Activated T-helper 2 cell treated with anti-CD3 and anti-CD28 coated beads, Interferon-gamma antibody, Interleukin-2, Interleukin-4, amounts not matched to agents 10 μg/mL and 5 μg/mL and 100 μg/mL, durations not matched to agents 14 hours and 24 hours and 36 hours (primary cell): ENCODE results near the gene PVRIG. TPM values are rescaled to one million over a fixed set of nuclear protein-coding genes. Genes with fewer than 3 reads are reported as not detected.
"Not testable (repeated sequence)": the region's sequence is repeated elsewhere in the genome, so short reads cannot be mapped to it uniquely, and the experiment has no call there.

Experiments used
- DNase-seq: peaks from one replicate; pipeline ENCODE4 v3.0.0; 2021; ENCODE audit warnings: low spot score
- H3K27ac Mint-ChIP-seq: one replicate; pipeline ENCODE4 v1.8.0; 2021; ENCODE audit warnings: mixed read lengths
- H3K27me3 Mint-ChIP-seq: one replicate; pipeline ENCODE4 v1.8.0; 2021; ENCODE audit warnings: low read depth, mixed read lengths
- H3K36me3 Mint-ChIP-seq: one replicate; pipeline ENCODE4 v1.8.0; 2021; ENCODE audit warnings: low read depth, mixed read lengths
- H3K4me1 Mint-ChIP-seq: one replicate; pipeline ENCODE4 v1.8.0; 2021; ENCODE audit warnings: low read depth, mixed read lengths
- H3K4me3 Mint-ChIP-seq: one replicate; pipeline ENCODE4 v1.8.0; 2021; ENCODE audit warnings: low read depth, mild to moderate bottlenecking, moderate library complexity, mixed read lengths
- H3K9me3 Mint-ChIP-seq: one replicate; pipeline ENCODE4 v1.8.0; 2021; ENCODE audit warnings: mixed read lengths
- intact Hi-C: fragments of 100-400 bp; cut with micrococcal nuclease; formaldehyde crosslinking; loops from one replicate; pipeline ENCODE4 v1.15.1; 2023
- total RNA-seq: library from RNA; stranded (reverse); gene quantifications from 2 replicates; pipeline ENCODE4 v1.2.3, GENCODE V29; 2022

Gene PVRIG
- total RNA-seq, 1 donor from 2014 or later: 18.7 TPM

DNA sequence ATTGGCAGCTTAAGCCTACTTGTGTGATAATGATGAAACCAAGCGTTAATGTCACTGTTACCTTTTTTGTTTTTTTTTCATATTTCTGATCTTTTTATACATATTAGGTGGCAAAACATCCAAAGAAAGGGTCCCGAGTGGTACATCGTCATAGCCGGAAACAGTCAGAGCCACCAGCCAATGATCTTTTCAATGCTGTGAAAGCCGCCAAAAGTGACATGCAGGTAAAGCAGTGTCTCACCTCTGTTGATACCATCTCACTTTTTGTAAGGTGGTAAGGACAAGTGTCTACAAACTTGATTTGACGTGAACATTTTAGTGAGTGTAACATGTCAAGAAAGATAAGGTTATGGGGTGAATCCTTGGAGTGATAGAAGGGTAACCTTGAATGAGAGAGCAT, 37.1 kb upstream of the PVRIG start:
- H3K4me3 Mint-ChIP-seq, H3K9me3 Mint-ChIP-seq, DNase-seq, intact Hi-C loops, H3K27ac Mint-ChIP-seq, H3K27me3 Mint-ChIP-seq: not testable (repeated sequence)
- Mint-ChIP-seq H3K36me3 (peaks cover 14% of the 10 kb centered on the region), H3K4me1 (peaks cover 29% of the 10 kb centered on the region)

DNA sequence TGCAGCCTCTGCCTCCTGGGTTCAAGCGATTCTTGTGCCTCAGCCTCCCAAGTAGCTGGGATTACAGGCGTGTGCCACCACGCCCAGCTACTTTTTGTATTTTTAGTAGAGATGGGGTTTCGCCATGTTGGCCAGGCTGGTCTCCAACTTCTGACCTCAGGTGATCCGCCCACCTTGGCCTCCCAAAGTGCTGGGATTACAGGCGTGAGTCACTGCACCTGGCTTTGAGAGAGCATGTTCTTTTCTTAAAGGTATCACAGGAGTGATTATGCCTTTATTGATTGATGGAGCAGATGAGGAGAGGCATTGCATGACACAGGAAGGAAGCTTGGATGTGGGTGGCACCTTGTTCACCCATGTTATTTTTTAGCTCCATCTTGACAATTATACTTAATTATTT, 36.7 kb upstream of the PVRIG start:
- H3K36me3 Mint-ChIP-seq: peaks cover 14% of the 10 kb centered on the region
- H3K27me3 Mint-ChIP-seq, intact Hi-C loops, H3K4me3 Mint-ChIP-seq, DNase-seq, H3K9me3 Mint-ChIP-seq, H3K27ac Mint-ChIP-seq: not testable (repeated sequence)
- peaks cover 29% of the 10 kb centered on the region for H3K4me1 Mint-ChIP-seq

DNA sequence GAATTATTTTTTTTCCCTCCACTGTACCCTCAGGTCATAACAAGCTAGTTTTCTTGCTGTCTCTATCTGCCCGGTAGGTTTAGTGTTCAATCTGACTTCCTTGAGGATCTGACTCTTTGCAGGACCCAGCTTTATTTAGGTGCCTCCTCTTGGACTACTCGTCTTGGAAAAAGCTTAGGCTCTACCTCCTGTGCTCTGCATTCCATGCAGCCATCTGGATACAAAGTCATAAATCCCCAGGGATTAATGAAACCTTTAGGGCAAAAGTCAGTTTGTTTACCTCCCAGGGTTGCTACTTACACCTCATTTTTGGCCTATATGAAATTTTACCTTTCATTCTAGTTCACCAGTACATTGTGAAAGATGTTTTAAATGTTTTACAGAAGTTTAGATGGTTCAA, 34.0 kb upstream of the PVRIG start:
- Mint-ChIP-seq H3K27ac (no peak overlapping the region), H3K36me3 (peaks cover 18% of the 10 kb centered on the region), H3K27me3 (no peaks in the 10 kb centered on the region), H3K4me3 (no peak overlapping the region), H3K4me1 (peaks cover 30% of the 10 kb centered on the region), H3K9me3 (no peaks in the 10 kb centered on the region)
- no peak for DNase-seq
- intact Hi-C loops: no loop called here

DNA sequence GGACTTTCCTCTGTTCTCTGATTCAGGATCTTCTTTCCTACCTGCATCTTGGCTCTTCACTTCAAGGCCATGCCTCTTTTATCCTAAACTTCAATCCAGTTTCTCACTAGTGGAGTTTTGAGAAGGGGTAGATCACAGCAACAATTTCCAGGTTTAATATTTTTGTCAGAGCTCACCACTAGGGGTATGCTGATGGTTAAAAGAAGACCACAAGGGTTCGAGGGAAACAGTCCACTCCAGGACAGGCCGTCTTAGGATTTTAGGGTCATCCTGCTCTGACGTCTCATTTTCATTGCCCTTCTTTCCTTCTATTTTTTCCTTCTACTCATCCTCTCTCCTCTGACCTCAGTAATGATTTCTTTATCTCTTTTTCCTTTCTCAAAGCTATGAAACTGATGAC, 30.7 kb upstream of the PVRIG start:
- Mint-ChIP-seq H3K36me3 (peaks cover 11% of the 10 kb centered on the region), H3K4me3 (no peak overlapping the region), H3K4me1 (peaks cover 21% of the 10 kb centered on the region), H3K27me3 (no peaks in the 10 kb centered on the region), H3K27ac (no peak overlapping the region), H3K9me3 (no peaks in the 10 kb centered on the region)
- intact Hi-C loops: no loop called here
- no peak for DNase-seq

DNA sequence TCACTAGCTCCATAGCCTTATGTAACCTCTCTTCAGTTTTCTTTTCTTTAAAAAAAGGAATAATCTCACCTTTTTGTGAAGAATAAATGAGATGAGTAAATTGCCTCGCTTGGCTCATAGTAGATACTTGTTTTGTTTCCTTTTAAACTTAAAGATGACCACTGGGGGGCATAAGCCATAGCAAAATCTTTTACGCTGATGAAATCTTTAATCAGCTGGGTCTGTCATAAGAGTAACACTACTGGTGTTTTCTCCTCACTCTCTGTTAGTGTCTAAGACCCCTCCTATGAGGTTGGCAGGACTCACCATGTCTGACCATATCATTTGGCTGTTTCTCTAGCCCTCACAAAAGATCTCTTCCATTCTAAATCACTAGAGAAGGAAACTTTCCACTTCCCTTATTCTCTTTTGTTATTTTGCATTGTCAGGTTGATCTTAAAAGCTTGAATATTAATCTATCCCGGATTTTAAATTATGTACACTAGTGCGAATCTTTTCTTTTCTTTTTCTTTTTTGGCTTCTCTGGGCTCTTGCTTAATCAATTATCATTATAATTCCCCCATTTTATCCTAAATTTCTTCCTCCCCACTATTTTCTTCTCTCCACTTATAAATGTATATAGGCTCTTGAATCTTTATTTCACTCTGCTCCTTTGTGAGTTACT, 29.6 kb upstream of the PVRIG start:
- Mint-ChIP-seq H3K27me3 (no peaks in the 10 kb centered on the region), H3K4me1 (peaks cover 21% of the 10 kb centered on the region), H3K36me3 (peaks cover 14% of the 10 kb centered on the region), H3K4me3 (no peak overlapping the region), H3K9me3 (no peaks in the 10 kb centered on the region), H3K27ac (no peak overlapping the region)
- intact Hi-C loops: loop anchor here (2.0 kb wide), 1 partner anchor 27 kb away; no protein-coding TSS in a partner anchor
- DNase-seq: no peak

DNA sequence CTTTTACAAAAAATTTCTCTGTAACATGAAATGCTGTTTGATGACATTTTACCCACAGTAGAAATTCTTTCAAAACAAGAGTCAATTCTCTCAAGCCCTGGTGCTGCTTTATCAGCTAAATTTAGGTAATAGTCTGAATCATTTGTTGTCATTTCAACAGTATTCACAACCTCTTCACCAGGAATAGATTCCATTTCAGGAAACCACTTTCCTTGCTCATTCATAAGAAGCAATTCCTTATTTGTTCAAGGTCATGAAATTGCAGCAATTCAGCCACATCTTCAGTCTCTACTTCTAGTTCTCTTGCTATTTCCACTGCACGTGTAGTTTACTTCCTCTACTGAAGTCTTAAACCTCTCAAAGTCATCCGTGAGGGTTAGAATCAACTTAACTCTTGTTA, 28.0 kb upstream of the PVRIG start:
- Mint-ChIP-seq H3K4me1 (peaks cover 23% of the 10 kb centered on the region), H3K4me3 (no peak overlapping the region), H3K9me3 (no peaks in the 10 kb centered on the region), H3K27me3 (no peaks in the 10 kb centered on the region), H3K36me3 (peaks cover 14% of the 10 kb centered on the region), H3K27ac (no peak overlapping the region)
- intact Hi-C loops: loop anchor here (2.0 kb wide), 1 partner anchor 25 kb away; no protein-coding TSS in a partner anchor
- DNase-seq: no peak

DNA sequence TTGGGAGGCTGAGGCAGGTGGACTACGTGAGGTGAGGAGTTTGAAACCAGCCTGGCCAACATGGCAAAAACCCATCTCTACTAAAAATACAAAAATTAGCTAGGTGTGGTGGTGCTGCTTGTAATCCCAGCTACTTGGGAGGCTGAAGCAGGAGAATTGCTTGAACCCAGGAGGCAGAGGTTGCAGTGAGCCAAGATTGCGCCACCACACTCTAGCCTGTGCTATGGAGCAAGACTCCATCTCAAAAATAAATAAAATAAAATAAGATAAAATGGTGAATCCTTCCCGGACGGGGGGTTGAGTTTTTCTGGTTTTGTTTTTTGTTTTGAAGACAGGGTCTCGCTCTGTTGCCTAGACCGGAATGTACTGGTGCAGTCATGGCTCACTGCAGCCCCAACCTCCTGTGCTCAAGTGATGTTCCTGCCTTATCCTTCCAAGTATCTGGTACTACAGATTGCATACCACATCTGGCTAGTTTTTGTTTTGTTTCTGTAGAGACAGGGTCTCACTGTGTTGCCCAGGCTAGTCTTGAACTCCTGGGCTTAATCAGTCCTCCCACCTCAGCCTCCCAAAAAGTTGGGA, 27.4 kb upstream of the PVRIG start:
- H3K9me3 Mint-ChIP-seq, H3K4me3 Mint-ChIP-seq, H3K27me3 Mint-ChIP-seq, H3K27ac Mint-ChIP-seq, intact Hi-C loops, DNase-seq: not testable (repeated sequence)
- Mint-ChIP-seq H3K36me3 (peaks cover 14% of the 10 kb centered on the region), H3K4me1 (peaks cover 23% of the 10 kb centered on the region)

DNA sequence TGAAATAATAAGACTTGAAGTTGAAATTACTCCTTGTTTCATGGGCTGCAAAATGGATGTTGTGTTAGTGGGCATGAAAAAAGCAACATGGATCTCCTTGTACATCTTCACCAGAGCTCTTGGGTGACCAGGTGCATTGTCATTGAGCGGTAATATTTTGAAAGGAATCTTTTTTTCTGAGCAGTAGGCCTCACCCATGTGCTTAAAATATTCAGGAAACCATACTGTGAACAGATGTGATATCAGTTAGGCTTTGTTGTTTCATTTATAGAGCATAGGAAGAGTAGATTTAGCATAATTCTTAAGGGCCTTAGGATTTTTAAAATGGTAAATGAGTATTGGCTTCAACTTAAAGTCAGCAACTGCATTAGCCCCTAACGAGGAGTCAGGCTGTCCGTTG, 26.8 kb upstream of the PVRIG start:
- Mint-ChIP-seq H3K4me3 (no peak overlapping the region), H3K27me3 (no peaks in the 10 kb centered on the region), H3K9me3 (no peaks in the 10 kb centered on the region), H3K36me3 (peaks cover 14% of the 10 kb centered on the region), H3K4me1 (peaks cover 23% of the 10 kb centered on the region), H3K27ac (no peak overlapping the region)
- intact Hi-C loops: no loop called here
- DNase-seq: no peak

DNA sequence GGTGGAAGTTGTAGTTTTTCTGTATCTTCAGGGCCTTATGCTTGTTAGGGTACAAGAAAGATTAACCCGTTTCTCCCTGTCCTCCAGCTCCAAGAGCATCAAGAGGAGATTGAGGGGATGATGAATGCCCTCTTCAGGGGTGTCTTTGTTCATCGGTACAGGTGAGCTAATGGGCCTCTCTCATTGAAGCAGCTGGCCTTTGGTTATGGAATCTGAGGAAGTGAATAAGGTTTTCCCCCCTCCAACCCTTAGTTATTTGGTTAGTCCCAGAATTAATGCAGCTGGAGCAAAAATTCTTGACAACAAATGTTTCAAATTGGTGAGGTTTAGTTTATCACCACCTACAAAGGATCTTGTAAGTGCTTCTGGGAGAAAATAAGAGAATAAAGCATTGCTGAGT, 24.5 kb upstream of the PVRIG start:
- Mint-ChIP-seq H3K4me3 (no peak overlapping the region), H3K27me3 (no peaks in the 10 kb centered on the region), H3K27ac (no peak overlapping the region), H3K4me1 (peaks cover 24% of the 10 kb centered on the region), H3K36me3 (peaks cover 10% of the 10 kb centered on the region), H3K9me3 (no peaks in the 10 kb centered on the region)
- intact Hi-C loops: no loop called here
- DNase-seq: no peak

DNA sequence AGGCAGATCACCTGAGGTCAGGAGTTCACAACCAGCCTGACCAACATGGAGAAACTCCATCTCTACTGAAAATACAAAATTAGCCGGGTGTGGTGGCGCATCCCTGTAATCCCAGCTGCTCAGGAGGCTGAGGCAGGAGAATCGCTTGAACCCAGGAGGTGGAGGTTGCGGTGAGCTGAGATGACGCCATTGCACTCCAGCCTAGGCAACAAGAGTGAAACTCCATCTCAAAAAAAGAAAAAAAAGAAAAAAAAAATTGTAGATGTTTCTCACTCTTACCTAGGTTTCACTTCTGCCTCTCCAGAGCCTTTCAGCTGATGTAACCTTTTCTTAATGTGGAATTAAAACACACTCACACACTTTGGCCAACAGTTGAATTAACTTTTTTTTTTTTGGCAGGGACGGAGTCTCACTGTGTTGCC, 23.8 kb upstream of the PVRIG start:
- H3K9me3 Mint-ChIP-seq, intact Hi-C loops, H3K27ac Mint-ChIP-seq, DNase-seq, H3K4me3 Mint-ChIP-seq, H3K27me3 Mint-ChIP-seq, H3K36me3 Mint-ChIP-seq: not testable (repeated sequence)
- peaks cover 22% of the 10 kb centered on the region for H3K4me1 Mint-ChIP-seq

DNA sequence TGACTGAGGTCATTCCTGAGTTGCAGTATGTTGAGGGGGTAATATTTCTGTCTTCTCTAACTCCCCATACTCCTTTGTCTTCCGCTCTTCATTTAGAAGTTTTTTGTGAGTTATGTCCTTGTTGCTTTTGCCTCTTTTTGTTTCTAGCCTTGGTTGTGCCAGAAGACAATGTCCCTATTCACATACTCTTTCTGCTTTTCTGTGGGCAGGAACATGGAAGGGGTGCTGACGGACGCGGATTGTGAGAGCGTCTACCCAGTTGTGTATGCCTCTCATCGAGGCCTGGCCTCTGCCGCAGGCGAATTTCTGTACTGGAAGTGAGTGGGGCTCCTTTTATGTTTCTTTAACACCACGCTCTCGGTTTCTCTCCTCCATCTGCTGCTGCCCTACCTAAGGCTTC, 21.5 kb upstream of the PVRIG start:
- Mint-ChIP-seq H3K27ac (no peak overlapping the region), H3K4me3 (no peak overlapping the region)
- intact Hi-C loops: no loop called here

DNA sequence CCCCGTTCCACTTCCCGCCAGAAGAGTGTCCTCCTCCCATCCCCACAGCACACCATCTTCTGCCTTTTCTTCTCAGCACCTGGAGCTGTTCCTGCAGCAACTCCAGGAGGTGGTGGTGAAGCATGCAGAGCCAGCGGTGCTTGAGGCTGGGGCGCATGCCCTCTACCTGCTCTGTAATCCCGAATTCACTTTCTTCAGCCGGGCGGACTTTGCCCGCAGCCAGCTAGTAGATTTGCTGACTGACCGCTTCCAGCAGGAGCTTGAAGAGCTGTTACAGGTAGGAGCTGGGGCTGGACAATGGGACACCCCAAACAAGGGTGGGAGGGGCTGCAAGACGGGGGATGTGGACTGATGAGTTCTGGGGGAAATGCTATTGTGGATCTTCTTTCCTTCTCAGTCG, 19.1 kb upstream of the PVRIG start:
- no peaks in the 10 kb centered on the region for H3K27me3 Mint-ChIP-seq
- no peaks in the 10 kb centered on the region for H3K9me3 Mint-ChIP-seq
- intact Hi-C loops: no loop called here
- H3K36me3 Mint-ChIP-seq: peaks cover 8% of the 10 kb centered on the region
- no peak for DNase-seq
- no peak overlapping the region for H3K4me3 Mint-ChIP-seq
- no peak overlapping the region for H3K27ac Mint-ChIP-seq
- H3K4me1 Mint-ChIP-seq: peaks cover 8% of the 10 kb centered on the region

More for the DNA sequence above, 21.5 kb upstream of the PVRIG start:
- DNase-seq: no peak
- Mint-ChIP-seq H3K4me1 (peaks cover 10% of the 10 kb centered on the region), H3K27me3 (no peaks in the 10 kb centered on the region), H3K36me3 (peaks cover 2% of the 10 kb centered on the region), H3K9me3 (no peaks in the 10 kb centered on the region)

DNA sequence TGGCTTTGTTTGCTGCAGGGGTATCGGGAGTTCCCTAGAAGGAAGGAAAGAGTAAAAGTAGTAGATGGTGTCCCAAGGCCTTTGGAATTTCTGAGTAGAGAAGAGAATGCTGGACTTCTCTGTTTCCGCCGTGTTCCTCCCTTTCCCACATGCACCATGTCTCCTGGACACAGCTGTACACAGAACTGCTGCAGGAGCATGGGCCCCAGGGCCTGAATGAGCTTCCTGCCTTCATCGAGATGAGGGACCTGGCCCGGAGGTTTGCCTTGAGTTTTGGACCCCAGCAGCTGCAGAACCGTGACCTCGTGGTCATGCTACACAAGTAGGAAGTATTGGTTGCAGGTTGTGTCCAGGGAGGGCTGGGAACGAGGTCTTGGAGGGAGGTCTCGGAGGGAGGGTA, 15.3 kb upstream of the PVRIG start:
- peaks cover 17% of the 10 kb centered on the region for H3K36me3 Mint-ChIP-seq
- intact Hi-C loops: no loop called here

More for the DNA sequence above, 15.3 kb upstream of the PVRIG start:
- Mint-ChIP-seq H3K9me3 (no peaks in the 10 kb centered on the region), H3K4me1 (peaks cover 21% of the 10 kb centered on the region), H3K4me3 (no peak overlapping the region), H3K27ac (no peak overlapping the region), H3K27me3 (no peaks in the 10 kb centered on the region)
- no peak for DNase-seq
